Smooth muscle cell (in vitro differentiated cells): ENCODE data around the gene NUP214. TPM values are rescaled to one million over a fixed set of nuclear protein-coding genes. Genes with fewer than 3 reads are reported as not detected.

Experiments
- DNase-seq: peaks from one replicate; lab custom pipeline; 2025; ENCODE audit not compliant: unreplicated experiment; lab: John Stamatoyannopoulos, UW
- H2AFZ ChIP-seq: fragments of 200-600 bp; sonication (generic); 2 replicates; pipeline ENCODE4 v1.6.0; 2016; ENCODE audit warnings: antibody characterized with exemption, low read depth, mild to moderate bottlenecking
- H3F3A ChIP-seq: fragments of 200-600 bp; sonication (generic); 2 replicates; pipeline ENCODE4 v1.6.0; 2017; ENCODE audit warnings: antibody characterized with exemption, low read depth
- H3K27ac ChIP-seq: fragments of 200-600 bp; sonication (generic); 2 replicates; pipeline ENCODE4 v1.5.1; 2016; ENCODE audit warnings: low read depth, mild to moderate bottlenecking
- H3K27me3 ChIP-seq: fragments of 200-600 bp; sonication (generic); 2 replicates; pipeline ENCODE4 v1.6.1; 2016; ENCODE audit warnings: low read depth, mild to moderate bottlenecking
- H3K36me3 ChIP-seq: fragments of 200-600 bp; sonication (generic); 2 replicates; pipeline ENCODE4 v1.5.1; 2016; ENCODE audit warnings: low read depth
- H3K4me1 ChIP-seq: fragments of 200-600 bp; sonication (generic); 2 replicates; pipeline ENCODE4 v1.5.1; 2016; ENCODE audit warnings: low read depth
- H3K4me2 ChIP-seq: fragments of 200-600 bp; sonication (generic); 2 replicates; pipeline ENCODE4 v1.6.0; 2016; ENCODE audit warnings: mild to moderate bottlenecking
- H3K4me3 ChIP-seq: fragments of 200-600 bp; sonication (generic); 2 replicates; pipeline ENCODE4 v1.5.1; 2016; ENCODE audit warnings: mild to moderate bottlenecking
- H3K79me2 ChIP-seq: fragments of 200-600 bp; sonication (generic); 2 replicates; pipeline ENCODE4 v1.6.0; 2016; ENCODE audit warnings: low read depth, mild to moderate bottlenecking
- H3K9ac ChIP-seq: fragments of 200-600 bp; sonication (generic); 2 replicates; pipeline ENCODE4 v1.6.0; 2016; ENCODE audit warnings: low read depth
- H3K9me3 ChIP-seq: fragments of 200-600 bp; sonication (generic); replicated peaks from 2 replicates; pipeline ENCODE4 v1.5.1; 2016; ENCODE audit warnings: low read depth
- H4K20me1 ChIP-seq: fragments of 200-600 bp; sonication (generic); 2 replicates; pipeline ENCODE4 v1.6.0; 2016; ENCODE audit warnings: low read depth
- CTCF ChIP-seq: fragments of 200-600 bp; sonication (generic); IDR thresholded peaks from 2 replicates; pipeline ENCODE4 v1.5.1; 2017; ENCODE audit warnings: borderline replicate concordance, mild to moderate bottlenecking, antibody characterized with exemption; ENCODE audit not compliant: insufficient read depth, poor library complexity, severe bottlenecking
- WGBS: methylation state at CpG from one replicate; pipeline ENCODE4 v1.1.7; 2016; ENCODE audit warnings: low lambda C conversion rate; 5-methylcytosine and 5-hydroxymethylcytosine counted together
- polyA plus RNA-seq: library from polyadenylated mRNA; unstranded; fragments of >200 nt; fragmentation: Nextera tagmentation; extraction: Ambion mirVana; gene quantifications from 2 replicates; pipeline ENCODE4 v1.2.1, GENCODE V29; 2016
- total RNA-seq: library from RNA; depleted of rRNA; stranded (reverse); fragments of >200 nt; gene quantifications from 2 replicates; pipeline ENCODE4 v1.2.3, GENCODE V29; 2014

The NUP214 gene
- total and polyA plus RNA-seq, 2 experiments from 2014 or later = 13.9 to 44.7 TPM

- 68% methylated on average over 10 of the region's 10 CpGs for WGBS
- Histone ChIP-seq H3K4me3 (no peak overlapping the region), H3K79me2 (no peaks in the 10 kb centered on the region), H3K9me3 (no peaks in the 10 kb centered on the region), H3K27me3 (no peaks in the 10 kb centered on the region), H3K36me3 (no peaks in the 10 kb centered on the region), H4K20me1 (no peaks in the 10 kb centered on the region), H3F3A (no peaks in the 10 kb centered on the region), H3K27ac (no peak overlapping the region), H2AFZ (no peak overlapping the region), H3K4me1 (peaks cover 7% of the 10 kb centered on the region), H3K9ac (no peak overlapping the region), H3K4me2 (no peak overlapping the region)
- no peak for TF ChIP-seq CTCF
- DNase-seq = no peak
These were observed 14.1 kb upstream of the NUP214 start for GRCh38 chr9:131111186-131111853.

GRCh38 chr9:131111854-131112311 lies 13.5 kb upstream of the NUP214 start:
- H3K4me3 ChIP-seq = no peak overlapping the region
- no peaks in the 10 kb centered on the region for H3K9me3 ChIP-seq
- no peak overlapping the region for H3K4me2 ChIP-seq
- no peaks in the 10 kb centered on the region for H3K36me3 ChIP-seq
- no peak overlapping the region for H2AFZ ChIP-seq
- H3K4me1 ChIP-seq = peaks cover 7% of the 10 kb centered on the region
- H3K9ac ChIP-seq = no peak overlapping the region
- H4K20me1 ChIP-seq = no peaks in the 10 kb centered on the region
- no peak for TF ChIP-seq CTCF
- no peaks in the 10 kb centered on the region for H3F3A ChIP-seq
- no peaks in the 10 kb centered on the region for H3K79me2 ChIP-seq
- no peaks in the 10 kb centered on the region for H3K27me3 ChIP-seq
- no peak overlapping the region for H3K27ac ChIP-seq
- no peak for DNase-seq
- 87% methylated on average over 14 of the region's 25 CpGs for WGBS

- H3K79me2 ChIP-seq = no peaks in the 10 kb centered on the region
- no peaks in the 10 kb centered on the region for H3K27me3 ChIP-seq
- no peaks in the 10 kb centered on the region for H3K36me3 ChIP-seq
- no peaks in the 10 kb centered on the region for H3F3A ChIP-seq
- H3K4me2 ChIP-seq = no peak overlapping the region
- no peak overlapping the region for H3K4me3 ChIP-seq
- no peak overlapping the region for H2AFZ ChIP-seq
- no peak for TF ChIP-seq CTCF
- no peak overlapping the region for H3K9ac ChIP-seq
- H3K27ac ChIP-seq = no peak overlapping the region
- DNase-seq = no peak
- no peaks in the 10 kb centered on the region for H4K20me1 ChIP-seq
- peaks cover 7% of the 10 kb centered on the region for H3K4me1 ChIP-seq
- WGBS = 95% methylated on average over 23 of the region's 23 CpGs
- no peaks in the 10 kb centered on the region for H3K9me3 ChIP-seq
These were observed 12.8 kb upstream of the NUP214 start for GRCh38 chr9:131112374-131113154.

GRCh38 chr9:131113655-131114054 lies 11.7 kb upstream of the NUP214 start:
- Histone ChIP-seq H3K27ac (no peak overlapping the region), H3K27me3 (no peaks in the 10 kb centered on the region), H3K79me2 (no peaks in the 10 kb centered on the region), H3K4me1 (peaks cover 7% of the 10 kb centered on the region), H3K4me3 (no peak overlapping the region), H3K9ac (no peak overlapping the region), H3F3A (no peaks in the 10 kb centered on the region), H2AFZ (no peak overlapping the region), H3K36me3 (no peaks in the 10 kb centered on the region), H3K4me2 (no peak overlapping the region), H3K9me3 (no peaks in the 10 kb centered on the region), H4K20me1 (no peaks in the 10 kb centered on the region)
- TF ChIP-seq CTCF = no peak
- 92% methylated on average over 8 of the region's 8 CpGs for WGBS
- no peak for DNase-seq
